Measurements from ENCODE around the gene SUPT6H. TPM values are rescaled to one million over a fixed set of nuclear protein-coding genes. Genes with fewer than 3 reads are reported as not detected.

Gene SUPT6H
- total and polyA plus RNA-seq, 2 donors (not counting 3 experiments of a cell fraction or from before 2014, with no cell fraction given) = 33.9 to 79.2 TPM

GRCh38 chr17:28738680-28739384 lies 76.8 kb downstream of the SUPT6H start:
- Histone ChIP-seq H3K9me1 (replicated peaks; ENCODE audit: control insufficient read depth, extremely low read depth, insufficient read depth, low read length) (no peaks in the 10 kb centered on the region), H2AFZ (ENCODE audit: low read depth, low read length) (no peak overlapping the region), H3K4me1 (ENCODE audit: control insufficient read depth, extremely low read depth, insufficient read depth, low read length) (peaks cover 6% of the 10 kb centered on the region), H3K27me3 (ENCODE audit: control insufficient read depth in 2 of 2, insufficient read depth in 2 of 2, low read length in 2 of 2) (no peaks in the 10 kb centered on the region), H3K9ac (replicated peaks; ENCODE audit: extremely low read depth, insufficient read depth, low read length) (no peak overlapping the region), H3K4me3 (replicated peaks in 1 of 3; ENCODE audit: insufficient read depth in 1 of 3, low read depth in 1 of 3, low read length in 3 of 3) (no peak overlapping the region), H3K9me3 (replicated peaks; ENCODE audit: control insufficient read depth, insufficient read depth, low read length) (no peaks in the 10 kb centered on the region), H3K79me2 (ENCODE audit: control insufficient read depth, insufficient read depth, low read length) (no peaks in the 10 kb centered on the region), H3K36me3 (ENCODE audit: control insufficient read depth in 2 of 2, extremely low read depth in 1 of 2, insufficient read depth in 2 of 2, low read length in 2 of 2) (no peaks in the 10 kb centered on the region), H4K20me1 (replicated peaks; ENCODE audit: control insufficient read depth, extremely low read depth, insufficient read depth, low read length) (no peaks in the 10 kb centered on the region), H3K27ac (ENCODE audit: insufficient read depth, low read depth, low read length) (no peak overlapping the region), H3K4me2 (ENCODE audit: insufficient read depth, low read length) (no peak overlapping the region)
- BruUV-seq (replicated peaks) = no TSS peak
- dilution Hi-C loops (cut with MboI; ENCODE audit: extremely low pct_ligation_motif_present, low sequenced_read_pairs) = no loop called here
- ChIA-PET POLR2A (no interaction called here), CTCF (interaction anchor here (1.3 to 16.6 kb wide), 2 partner anchors 10 to 25 kb away, joined by 4 to 602 read pairs; partner anchors contain the start of genes NEK8 and TLCD1)
- DNase-seq (ENCODE audit: low read depth, low spot score) (no peak), FAIRE-seq (no peak)
- TF ChIP-seq POLR2A (IDR thresholded peaks at IDR 0.05; ENCODE audit: low read depth, low read length) = no peak
- TF ChIP-seq FOS (IDR thresholded peaks at IDR 0.05; ENCODE audit: borderline replicate concordance, insufficient read depth, low read length) = no peak
- TF ChIP-seq GATA2 (IDR thresholded peaks at IDR 0.05; ENCODE audit: insufficient read depth, insufficient read length, low read depth, low read length) = no peak
- TF ChIP-seq MYC (IDR thresholded peaks at IDR 0.05; ENCODE audit: low read depth, low read length) = no peak
- no peak for TF ChIP-seq CTCF (IDR thresholded peaks at IDR 0.05; ENCODE audit: extremely low read depth in 1 of 2, insufficient read depth in 1 of 2, low read depth in 1 of 2, low read length in 2 of 2)
- TF ChIP-seq EZH2 (IDR thresholded peaks at IDR 0.05; ENCODE audit: borderline replicate concordance, low read depth, low read length, severe bottlenecking) = no peak
- no peak for TF ChIP-seq MAX (IDR thresholded peaks at IDR 0.05; ENCODE audit: insufficient read depth, insufficient read length)
- TF ChIP-seq JUN (IDR thresholded peaks at IDR 0.05; ENCODE audit: borderline replicate concordance, insufficient read depth, insufficient read length, low read depth) = no peak
- no peak for TF ChIP-seq POLR2AphosphoS5 (IDR thresholded peaks at IDR 0.05; ENCODE audit: insufficient read depth, low read depth, low read length)
- intact Hi-C loops (cut with micrococcal nuclease) = no loop called here

All from endothelial cell of umbilical vein (primary cell).